ENCODE results near the gene HBM.

GRCh38 chr16:175011-175949 lies 9.5 kb downstream of the HBM start:
- TF ChIP-seq CTCF (IDR thresholded peaks at IDR 0.05; ENCODE audit: low read depth, low read length) = no peak
- no peak for TF ChIP-seq MYC (IDR thresholded peaks at IDR 0.05; ENCODE audit: low read depth, low read length)
- TF ChIP-seq POLR2A (IDR thresholded peaks at IDR 0.05; ENCODE audit: extremely low read depth, insufficient read length) = no peak
